Endothelial cell of umbilical vein (primary cell): ENCODE results near the gene DAZAP2. TPM values are rescaled to one million over a fixed set of nuclear protein-coding genes. Genes with fewer than 3 reads are reported as not detected.

ENCODE experiments used
- BruUV-seq: library from RNA; stranded (reverse); fragments of 400-500 nt; replicated peaks from 2 replicates; lab custom pipeline; 2021; lab: Mats Ljungman, UMichigan
- CTCF ChIA-PET: fragments of 300-600, 350-600 bp; sonication (Branson Sonifier 250); formaldehyde crosslinking; loops from one replicate; lab custom pipeline; 2021; ENCODE audit warnings: antibody characterized with exemption, inconsistent platforms; lab: Charles Lee
- POLR2A ChIA-PET: fragments of 300-600, 350-600 bp; sonication (Branson Sonifier 250); formaldehyde crosslinking; loops from one replicate; lab custom pipeline; 2021; ENCODE audit warnings: antibody characterized with exemption, inconsistent platforms; lab: Charles Lee
- DNase-seq: peaks from one replicate; pipeline ENCODE4 v3.0.0-alpha.2; 2011; ENCODE audit warnings: low read depth, low spot score
- FAIRE-seq: peaks from 2 replicates; lab custom pipeline; 2011; peaks lifted over from hg19 to GRCh38; lab: Jason Lieb, UNC
- H2AFZ ChIP-seq: 2 replicates; pipeline ENCODE4 v1.6.0; 2012; ENCODE audit warnings: low read depth, low read length, control low read depth, inconsistent platforms
- H3K27ac ChIP-seq: 2 replicates; pipeline ENCODE4 v1.5.1; 2011; ENCODE audit warnings: low read depth, mild to moderate bottlenecking, control low read depth, low read length, moderate library complexity; ENCODE audit not compliant: insufficient read depth
- H3K27me3 ChIP-seq, 2 experiments: 2 replicates each; pipeline versions ENCODE4 v1.6.0 to v1.6.1; 2011; ENCODE audit warnings: low read length in 2 of 2, mixed read lengths in 1 of 2; ENCODE audit not compliant: control insufficient read depth in 2 of 2, insufficient read depth in 2 of 2
- H3K36me3 ChIP-seq, 2 experiments: 2 replicates in 1 of 2; 3 replicates in 1 of 2; pipeline ENCODE4 v1.5.1; 2011; ENCODE audit warnings: low read length in 2 of 2, mild to moderate bottlenecking in 1 of 2, moderate library complexity in 1 of 2; ENCODE audit not compliant: control insufficient read depth in 2 of 2, insufficient read depth in 2 of 2; ENCODE audit errors: extremely low read depth in 1 of 2
- H3K4me1 ChIP-seq: 3 replicates; pipeline ENCODE4 v1.5.1; 2011; ENCODE audit warnings: mild to moderate bottlenecking, low read length; ENCODE audit not compliant: control insufficient read depth, insufficient read depth; ENCODE audit errors: extremely low read depth
- H3K4me2 ChIP-seq: 2 replicates; pipeline ENCODE4 v1.6.1; 2011; ENCODE audit warnings: low read length, control low read depth, mixed read lengths; ENCODE audit not compliant: insufficient read depth
- H3K4me3 ChIP-seq, 3 experiments: fragments of 200-600 bp in 1 of 3; sonication (generic), shearing (Covaris generic) in 1 of 3; replicated peaks in 1 of 3; 2 replicates each; pipeline ENCODE4 v1.5.1; 2011 to 2016; ENCODE audit warnings: control low read depth in 3 of 3, low read length in 3 of 3, mild to moderate bottlenecking in 2 of 3, inconsistent platforms in 1 of 3, low read depth in 1 of 3, moderate library complexity in 1 of 3; ENCODE audit not compliant: insufficient read depth in 1 of 3
- H3K79me2 ChIP-seq: 2 replicates; pipeline ENCODE4 v1.6.0; 2012; ENCODE audit warnings: low read length, inconsistent platforms; ENCODE audit not compliant: control insufficient read depth, insufficient read depth
- H3K9ac ChIP-seq: replicated peaks from 2 replicates; pipeline ENCODE3; 2011; ENCODE audit warnings: low read length, control low read depth; ENCODE audit not compliant: insufficient read depth; ENCODE audit errors: extremely low read depth
- H3K9me1 ChIP-seq: replicated peaks from 3 replicates; pipeline ENCODE4 v1.6.0; 2011; ENCODE audit warnings: mild to moderate bottlenecking, low read length; ENCODE audit not compliant: control insufficient read depth, insufficient read depth; ENCODE audit errors: extremely low read depth
- H3K9me3 ChIP-seq: replicated peaks from 2 replicates; pipeline ENCODE4 v1.5.1; 2012; ENCODE audit warnings: low read length, inconsistent platforms; ENCODE audit not compliant: control insufficient read depth, insufficient read depth
- H4K20me1 ChIP-seq: replicated peaks from 2 replicates; pipeline ENCODE3; 2011; ENCODE audit warnings: mild to moderate bottlenecking, low read length; ENCODE audit not compliant: control insufficient read depth, insufficient read depth; ENCODE audit errors: extremely low read depth
- EZH2 ChIP-seq: IDR thresholded peaks from 2 replicates; pipeline ENCODE4 v1.6.1; 2012; ENCODE audit warnings: borderline replicate concordance, low read depth, mild to moderate bottlenecking, moderate library complexity, low read length, inconsistent platforms; ENCODE audit not compliant: severe bottlenecking
- FOS ChIP-seq: IDR thresholded peaks from 2 replicates; pipeline ENCODE4 v1.6.1; 2011; ENCODE audit warnings: mild to moderate bottlenecking, low read length, moderate library complexity, borderline replicate concordance; ENCODE audit not compliant: insufficient read depth
- GATA2 ChIP-seq: IDR thresholded peaks from 2 replicates; pipeline ENCODE4 v1.7.0; 2011; ENCODE audit warnings: low read depth, mild to moderate bottlenecking, moderate library complexity, mixed read lengths, low read length; ENCODE audit not compliant: insufficient read length, insufficient read depth
- JUN ChIP-seq: IDR thresholded peaks from 2 replicates; pipeline ENCODE4 v1.6.1; 2011; ENCODE audit warnings: borderline replicate concordance, low read depth; ENCODE audit not compliant: insufficient read length, insufficient read depth
- MYC ChIP-seq: IDR thresholded peaks from one replicate; pipeline ENCODE4 v1.6.1; 2011; ENCODE audit warnings: mild to moderate bottlenecking, low read depth, low read length
- POLR2A ChIP-seq: IDR thresholded peaks from 2 replicates; pipeline ENCODE4 v1.6.1; 2012; ENCODE audit warnings: low read depth, mild to moderate bottlenecking, control low read depth, low read length
- POLR2AphosphoS5 ChIP-seq: IDR thresholded peaks from 2 replicates; pipeline ENCODE4 v1.6.1; 2012; ENCODE audit warnings: low read depth, mild to moderate bottlenecking, control low read depth, low read length, moderate library complexity; ENCODE audit not compliant: insufficient read depth
- dilution Hi-C: fragments of 300-500 bp; cut with MboI; formaldehyde crosslinking; loops from one replicate; pipeline ENCODE4 v1.15.0; 2019; ENCODE audit warnings: low sequenced_read_pairs; ENCODE audit not compliant: extremely low pct_ligation_motif_present
- intact Hi-C: fragments of 100-400 bp; cut with micrococcal nuclease; formaldehyde crosslinking; loops from one replicate; pipeline ENCODE4 v1.10.0; 2022
- polyA plus RNA-seq, 4 experiments: library from polyadenylated mRNA; depleted of rRNA in 3 of 4; stranded (reverse) in 3 of 4; unstranded in 1 of 4; fragments of >200 nt; gene quantifications; 2 replicates each; pipeline versions ENCODE4 v1.2.1 to v1.2.3, GENCODE V29; 2011 to 2012; ENCODE audit warnings: missing spikeins in 1 of 4
- total RNA-seq: library from RNA; stranded (reverse); gene quantifications from 2 replicates; pipeline ENCODE4 v1.2.3, GENCODE V29; 2021
- TF ChIP-seq, protein P1 (sequence below), 2 donors: IDR thresholded peaks; 1 replicate in 1 of 2; 2 replicates in 1 of 2; pipeline ENCODE4 v1.5.1; 2011; ENCODE audit warnings: low read length in 2 of 2, mild to moderate bottlenecking in 2 of 2, moderate library complexity in 2 of 2, control low read depth in 1 of 2, inconsistent platforms in 1 of 2, low read depth in 1 of 2; ENCODE audit not compliant: insufficient read depth in 1 of 2; ENCODE audit errors: extremely low read depth in 1 of 2
- TF ChIP-seq, protein P2 (sequence below): IDR thresholded peaks from 2 replicates; pipeline ENCODE4 v1.6.1; 2011; ENCODE audit not compliant: insufficient read depth, insufficient read length

Gene DAZAP2
- total and polyA plus RNA-seq, 2 donors (not counting 3 experiments of a cell fraction or from before 2014, with no cell fraction given): 177 to 497 TPM

DNA sequence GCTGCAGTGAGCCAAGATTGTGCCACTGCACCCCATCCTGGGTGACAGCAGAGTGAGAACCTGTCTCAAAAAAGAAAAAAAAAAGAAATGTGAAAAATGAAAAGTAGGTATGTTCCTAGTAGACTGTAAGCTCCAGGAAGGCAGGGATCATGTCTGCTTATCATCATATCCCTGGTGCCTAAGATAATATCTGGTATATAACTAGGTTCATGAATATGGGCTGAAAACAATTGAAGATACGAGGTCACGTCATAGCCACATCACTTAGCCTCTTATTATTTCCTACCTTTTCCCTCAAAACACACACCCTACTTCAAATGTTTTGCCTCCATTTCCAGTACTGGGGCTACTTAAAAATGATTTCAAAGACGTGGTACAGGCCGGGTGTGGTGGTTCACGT lies 23.7 kb upstream of the DAZAP2 start:
- no peak overlapping the region for H3K4me2 ChIP-seq
- no peaks in the 10 kb centered on the region for H3K9me3 ChIP-seq
- TF ChIP-seq JUN (no peak), GATA2 (no peak), MYC (no peak), POLR2A (no peak), FOS (no peak), POLR2AphosphoS5 (no peak), EZH2 (no peak)
- TF ChIP-seq, protein P1, sequence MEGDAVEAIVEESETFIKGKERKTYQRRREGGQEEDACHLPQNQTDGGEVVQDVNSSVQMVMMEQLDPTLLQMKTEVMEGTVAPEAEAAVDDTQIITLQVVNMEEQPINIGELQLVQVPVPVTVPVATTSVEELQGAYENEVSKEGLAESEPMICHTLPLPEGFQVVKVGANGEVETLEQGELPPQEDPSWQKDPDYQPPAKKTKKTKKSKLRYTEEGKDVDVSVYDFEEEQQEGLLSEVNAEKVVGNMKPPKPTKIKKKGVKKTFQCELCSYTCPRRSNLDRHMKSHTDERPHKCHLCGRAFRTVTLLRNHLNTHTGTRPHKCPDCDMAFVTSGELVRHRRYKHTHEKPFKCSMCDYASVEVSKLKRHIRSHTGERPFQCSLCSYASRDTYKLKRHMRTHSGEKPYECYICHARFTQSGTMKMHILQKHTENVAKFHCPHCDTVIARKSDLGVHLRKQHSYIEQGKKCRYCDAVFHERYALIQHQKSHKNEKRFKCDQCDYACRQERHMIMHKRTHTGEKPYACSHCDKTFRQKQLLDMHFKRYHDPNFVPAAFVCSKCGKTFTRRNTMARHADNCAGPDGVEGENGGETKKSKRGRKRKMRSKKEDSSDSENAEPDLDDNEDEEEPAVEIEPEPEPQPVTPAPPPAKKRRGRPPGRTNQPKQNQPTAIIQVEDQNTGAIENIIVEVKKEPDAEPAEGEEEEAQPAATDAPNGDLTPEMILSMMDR (IDR thresholded peaks at IDR 0.05; ENCODE audit: extremely low read depth in 1 of 2, insufficient read depth in 1 of 2, low read depth in 1 of 2, low read length in 2 of 2): no peak
- TF ChIP-seq, protein P2, sequence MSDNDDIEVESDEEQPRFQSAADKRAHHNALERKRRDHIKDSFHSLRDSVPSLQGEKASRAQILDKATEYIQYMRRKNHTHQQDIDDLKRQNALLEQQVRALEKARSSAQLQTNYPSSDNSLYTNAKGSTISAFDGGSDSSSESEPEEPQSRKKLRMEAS: no peak
- peaks cover 16% of the 10 kb centered on the region for H3K4me1 ChIP-seq
- H3K79me2 ChIP-seq: no peaks in the 10 kb centered on the region
- CTCF ChIA-PET: interaction anchor here (2.1 kb wide), 1 partner anchor 10 kb away, joined by 5 read pairs; no protein-coding TSS in a partner anchor
- no peak overlapping the region for H2AFZ ChIP-seq
- intact Hi-C loops: loop anchor here (5.0 kb wide), 2 partner anchors 57 to 133 kb away; partner anchors contain the start of genes CSRNP2 and SMAGP
- H3K36me3 ChIP-seq: no peaks in the 10 kb centered on the region
- BruUV-seq: no TSS peak
- H3K9ac ChIP-seq: no peak overlapping the region
- H3K27ac ChIP-seq: no peak overlapping the region
- no peak for FAIRE-seq
- no peak for DNase-seq
- no peaks in the 10 kb centered on the region for H4K20me1 ChIP-seq
- H3K9me1 ChIP-seq: no peaks in the 10 kb centered on the region
- no peak overlapping the region for H3K4me3 ChIP-seq
- H3K27me3 ChIP-seq: no peaks in the 10 kb centered on the region
- POLR2A ChIA-PET: no interaction called here
- dilution Hi-C loops: no loop called here
